Epithelial cell of esophagus (primary cell): ENCODE measurements around the gene FANCI.
"Not testable (repeated sequence)": the region's sequence is repeated elsewhere in the genome, so short reads cannot be mapped to it uniquely, and the experiment has no call there.

Source experiments
- DNase-seq: peaks from one replicate; pipeline ENCODE4 v3.0.0; 2010; ENCODE audit warnings: low read depth
- H3K4me3 ChIP-seq: 2 replicates; pipeline ENCODE4 v1.5.1; 2011; ENCODE audit warnings: mild to moderate bottlenecking, low read length, control low read depth
- TF ChIP-seq, protein P1 (sequence below): IDR thresholded peaks from 2 replicates; pipeline ENCODE4 v1.5.1; 2011; ENCODE audit warnings: low read depth, mild to moderate bottlenecking, low read length, control low read depth, inconsistent platforms; ENCODE audit not compliant: insufficient read depth; ENCODE audit errors: missing control alignments

FANCI gene

DNA sequence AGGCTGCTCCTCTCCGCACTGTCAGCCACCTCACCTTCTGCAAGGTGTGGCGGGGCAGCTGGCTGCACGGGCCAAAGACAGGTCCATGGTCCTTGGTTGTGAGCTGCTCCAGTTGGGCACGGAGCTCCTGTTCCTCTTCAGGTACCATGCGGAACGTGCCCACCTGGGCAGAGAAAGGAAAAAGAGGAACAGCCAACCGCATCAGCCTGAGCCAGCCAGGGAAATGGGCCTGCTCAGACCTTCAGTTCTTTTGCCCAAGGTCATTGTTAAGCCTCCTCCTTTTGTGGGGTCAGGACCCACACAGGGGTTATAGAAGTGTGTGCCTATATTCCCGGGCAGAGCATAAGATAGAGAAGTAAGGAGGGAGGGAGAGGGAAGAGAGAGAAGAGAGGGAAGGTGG lies 25.2 kb upstream of the FANCI start:
- H3K4me3 ChIP-seq: no peak overlapping the region
- TF ChIP-seq, protein P1, sequence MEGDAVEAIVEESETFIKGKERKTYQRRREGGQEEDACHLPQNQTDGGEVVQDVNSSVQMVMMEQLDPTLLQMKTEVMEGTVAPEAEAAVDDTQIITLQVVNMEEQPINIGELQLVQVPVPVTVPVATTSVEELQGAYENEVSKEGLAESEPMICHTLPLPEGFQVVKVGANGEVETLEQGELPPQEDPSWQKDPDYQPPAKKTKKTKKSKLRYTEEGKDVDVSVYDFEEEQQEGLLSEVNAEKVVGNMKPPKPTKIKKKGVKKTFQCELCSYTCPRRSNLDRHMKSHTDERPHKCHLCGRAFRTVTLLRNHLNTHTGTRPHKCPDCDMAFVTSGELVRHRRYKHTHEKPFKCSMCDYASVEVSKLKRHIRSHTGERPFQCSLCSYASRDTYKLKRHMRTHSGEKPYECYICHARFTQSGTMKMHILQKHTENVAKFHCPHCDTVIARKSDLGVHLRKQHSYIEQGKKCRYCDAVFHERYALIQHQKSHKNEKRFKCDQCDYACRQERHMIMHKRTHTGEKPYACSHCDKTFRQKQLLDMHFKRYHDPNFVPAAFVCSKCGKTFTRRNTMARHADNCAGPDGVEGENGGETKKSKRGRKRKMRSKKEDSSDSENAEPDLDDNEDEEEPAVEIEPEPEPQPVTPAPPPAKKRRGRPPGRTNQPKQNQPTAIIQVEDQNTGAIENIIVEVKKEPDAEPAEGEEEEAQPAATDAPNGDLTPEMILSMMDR: no peak
- no peak for DNase-seq

DNA sequence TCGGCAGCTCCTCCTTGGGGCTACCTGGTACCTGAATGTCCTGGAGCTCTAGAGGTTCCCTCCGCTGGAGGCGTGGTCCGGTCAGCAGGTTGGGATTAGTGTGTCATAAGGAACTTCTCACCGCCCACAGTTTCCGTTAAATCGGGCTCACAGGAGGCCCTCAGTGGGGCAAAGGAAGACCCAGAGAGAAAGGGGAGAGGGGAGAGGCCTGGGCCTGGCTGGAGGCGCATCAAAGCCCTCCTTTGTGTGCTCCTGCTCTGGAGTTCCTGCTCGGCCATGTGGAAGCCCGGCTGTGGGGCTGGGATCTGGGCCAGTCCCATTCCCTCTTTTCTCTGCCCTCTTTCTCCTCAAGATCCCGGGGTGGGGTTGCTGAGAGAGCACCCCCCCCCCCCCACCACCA lies 22.2 kb upstream of the FANCI start, which contains the start of gene RLBP1:
Gene RLBP1 (minus strand): TSS at position 37 of the 400 bp plus-strand sequence. CDS start 2,604 bp downstream, outside the sequence.
- DNase-seq: peak; percentile 41
- no peak within 1 kb of the TSS for H3K4me3 ChIP-seq
- TF ChIP-seq, protein P1: no peak

DNA sequence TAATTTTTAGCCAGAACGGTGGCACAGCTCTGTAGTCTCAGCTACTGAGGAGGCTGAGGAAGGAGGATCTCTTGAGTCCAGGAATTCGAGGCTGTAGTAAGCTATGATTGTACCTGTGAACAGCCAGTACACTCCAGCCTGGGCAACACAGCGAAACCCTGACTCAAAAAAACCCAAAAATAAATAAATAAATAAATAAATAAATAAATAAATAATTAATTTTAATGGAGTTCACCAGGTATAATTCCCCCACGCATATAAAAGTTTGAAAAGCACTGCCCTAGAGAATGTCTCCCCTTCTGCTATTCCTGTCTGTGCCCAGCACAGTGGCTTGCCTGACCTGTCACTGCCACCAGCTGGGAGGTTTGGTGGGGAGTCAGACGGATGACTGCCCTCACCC lies 18.2 kb upstream of the FANCI start:
- no peak overlapping the region for H3K4me3 ChIP-seq
- DNase-seq: no peak
- TF ChIP-seq, protein P1: no peak

DNA sequence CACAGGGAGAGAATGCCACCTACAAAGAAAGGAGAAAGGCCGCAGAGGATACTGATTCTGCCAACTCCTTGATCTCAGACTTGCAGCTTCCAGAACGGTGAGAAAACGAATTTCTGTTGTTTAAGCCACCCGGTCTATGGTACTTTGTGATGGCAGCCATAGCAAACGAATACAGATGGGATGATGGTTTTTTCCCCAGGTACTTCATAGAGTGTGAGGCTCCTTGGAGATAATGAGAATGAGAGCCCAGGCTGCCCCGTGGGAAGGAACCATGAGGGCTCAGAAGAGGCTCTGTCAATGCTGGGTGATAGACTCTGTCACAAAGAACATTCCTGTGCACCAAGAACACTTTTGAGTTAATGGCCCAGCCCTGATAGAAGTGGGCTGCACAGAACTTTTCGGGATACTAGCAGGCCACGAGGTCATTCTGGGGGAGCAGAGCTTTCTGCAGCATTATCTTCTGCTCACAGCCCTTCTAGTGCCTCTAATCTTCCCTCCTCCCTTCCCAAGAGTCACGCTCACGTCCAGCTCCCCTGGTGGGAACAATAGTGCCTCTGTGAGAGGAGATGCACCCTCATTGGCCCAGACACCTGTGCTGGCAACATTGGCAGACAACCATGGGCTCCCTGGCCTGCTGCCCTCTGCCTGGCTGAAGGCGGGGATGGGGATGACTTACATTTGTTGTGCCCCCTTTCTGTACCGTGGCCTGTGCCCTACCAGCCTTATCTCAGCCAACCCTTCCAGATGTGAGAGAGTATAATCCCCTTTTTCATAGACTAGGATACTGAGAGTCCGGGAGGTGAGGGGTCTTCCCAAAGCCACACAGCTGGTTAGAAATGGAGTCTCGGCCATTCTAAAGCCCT lies 17.2 kb upstream of the FANCI start:
- no peak for DNase-seq
- TF ChIP-seq, protein P1: no peak
- no peak overlapping the region for H3K4me3 ChIP-seq

DNA sequence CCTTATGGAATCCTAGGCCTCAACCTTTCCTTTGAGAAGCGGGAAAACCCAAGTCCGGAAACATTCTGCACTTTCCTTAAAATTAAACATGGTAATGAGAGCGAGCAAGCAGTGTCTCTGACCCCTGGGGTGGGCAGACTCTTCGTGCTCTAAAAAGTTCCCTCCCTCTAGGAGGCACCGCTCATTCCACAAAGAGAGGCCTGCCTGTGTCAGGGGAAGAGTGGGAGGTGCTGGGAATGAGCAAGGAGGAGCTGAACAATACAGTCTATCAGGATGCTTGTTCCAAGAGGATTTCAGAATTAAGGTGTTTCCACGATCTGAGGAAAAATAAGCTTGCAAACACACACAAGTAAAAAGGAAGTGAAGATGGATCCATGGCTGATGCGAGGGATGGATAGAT lies 16.4 kb upstream of the FANCI start:
- TF ChIP-seq, protein P1: no peak
- DNase-seq: no peak
- H3K4me3 ChIP-seq: no peak overlapping the region

DNA sequence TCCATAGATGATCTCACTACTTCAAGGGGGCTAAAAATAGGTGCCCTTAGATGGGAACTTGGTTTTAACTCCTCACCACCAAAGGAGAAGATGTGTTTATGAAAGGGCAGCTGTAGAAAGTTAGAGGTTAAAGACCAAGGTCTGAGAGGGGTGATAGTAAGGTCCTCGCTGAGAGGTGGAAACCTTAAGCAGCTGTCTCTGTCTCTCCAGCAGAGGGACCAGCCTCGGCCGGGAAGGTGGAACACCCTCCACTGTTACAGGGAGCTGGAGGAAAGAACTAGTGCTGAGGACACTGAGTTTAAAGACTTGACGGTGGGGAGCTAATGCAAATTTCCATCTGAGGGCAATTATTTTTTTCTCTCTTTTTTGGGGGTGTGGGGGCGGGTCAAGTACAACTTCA lies 13.5 kb upstream of the FANCI start:
- TF ChIP-seq, protein P1: no peak
- DNase-seq: no peak
- H3K4me3 ChIP-seq: no peak overlapping the region

DNA sequence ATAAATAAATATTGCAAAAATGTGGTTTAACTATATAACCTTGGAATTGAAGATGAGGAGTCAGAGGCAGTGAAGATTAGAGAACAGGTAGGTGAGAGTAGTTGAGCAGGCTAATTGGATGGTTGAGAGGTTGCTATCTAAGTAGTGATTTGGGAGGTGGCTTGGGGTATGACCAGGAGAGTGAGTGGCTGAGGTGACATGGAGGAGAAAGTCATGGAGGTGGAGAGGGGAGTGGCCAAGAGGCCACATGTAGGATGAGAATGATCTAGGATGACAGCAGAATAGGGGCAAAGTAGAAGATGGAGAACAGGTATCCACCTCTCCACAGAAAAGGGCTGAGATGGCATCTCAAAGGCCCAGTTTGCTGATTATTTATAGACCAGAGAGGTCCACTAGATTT lies 11.9 kb upstream of the FANCI start:
- TF ChIP-seq, protein P1: no peak
- DNase-seq: no peak
- no peak overlapping the region for H3K4me3 ChIP-seq

DNA sequence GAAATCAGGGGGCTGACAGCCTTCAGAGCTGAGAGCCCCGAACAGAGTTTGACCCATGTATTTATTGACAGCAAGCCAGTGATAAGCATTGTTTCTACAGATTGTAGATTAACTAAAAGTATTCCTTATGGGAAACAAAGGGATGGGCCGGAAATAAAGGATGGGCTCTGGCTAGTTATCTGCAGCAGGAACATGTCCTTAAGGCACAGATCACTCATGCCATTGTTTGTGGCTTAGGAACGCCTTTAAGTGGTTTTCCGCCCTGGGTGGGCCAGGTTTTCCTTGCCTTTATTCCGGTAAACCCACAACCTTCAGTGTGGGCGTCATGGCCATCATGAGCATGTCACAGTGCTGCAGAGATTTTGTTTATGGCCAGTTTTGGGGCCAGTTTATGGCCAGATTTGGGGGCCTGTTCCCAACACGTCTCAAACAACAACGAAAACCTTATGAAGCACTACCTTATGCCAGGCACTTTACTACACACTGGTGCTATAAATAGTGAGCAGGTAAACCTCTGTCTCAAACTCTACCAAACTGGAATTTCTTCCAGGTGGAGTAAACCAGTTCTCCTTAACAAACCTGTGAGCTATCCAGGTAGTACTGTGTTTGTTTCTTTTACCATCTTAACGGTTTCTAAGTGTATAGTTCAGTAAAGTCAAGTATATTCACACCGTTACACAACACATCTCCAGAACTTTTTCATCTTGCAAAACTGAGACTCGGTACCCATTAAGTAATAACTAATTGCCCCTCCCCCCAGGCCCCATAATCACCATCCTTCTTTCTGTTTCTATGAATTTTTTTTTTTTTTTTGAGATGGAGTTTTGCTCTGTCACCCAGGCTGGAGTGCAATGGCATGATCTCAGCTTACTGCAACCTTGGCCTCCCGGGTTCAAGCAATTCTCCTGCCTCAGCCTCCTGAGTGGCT lies 3.6 kb upstream of the FANCI start:
- peak; percentile 9 for DNase-seq
- not testable (repeated sequence) for H3K4me3 ChIP-seq
